Erythroblast (primary cell): ENCODE data around the gene TSPAN12.

Experiments
- GATA1 ChIP-seq: IDR thresholded peaks from 2 replicates; pipeline ENCODE4 v1.6.1; 2011; ENCODE audit warnings: low read depth, mild to moderate bottlenecking, control low read depth, low read length, moderate library complexity
- POLR2A ChIP-seq: IDR thresholded peaks from 2 replicates; pipeline ENCODE4 v1.6.1; 2011; ENCODE audit warnings: mild to moderate bottlenecking, low read length

GRCh38 chr7:120814253-120814939 lies 43.5 kb downstream of the TSPAN12 start:
- TF ChIP-seq POLR2A (no peak), GATA1 (no peak)
